GF-D8 (cell line): ENCODE data around the gene PDE4B.
"Not testable (repeated sequence)": the region's sequence is repeated elsewhere in the genome, so short reads cannot be mapped to it uniquely, and the experiment has no call there.

ENCODE experiments used
- DNase-seq: peaks from one replicate; lab custom pipeline; 2025; lab: John Stamatoyannopoulos, UW

PDE4B gene

GRCh38 chr1:65814752-65815151 is 22.1 kb downstream of the PDE4B start:
- DNase-seq: no peak

GRCh38 chr1:65817891-65818290 is 25.2 kb downstream of the PDE4B start:
- DNase-seq: no peak

GRCh38 chr1:65818966-65819365 is 26.3 kb downstream of the PDE4B start:
- DNase-seq: no peak

- no peak for DNase-seq
Measured at GRCh38 chr1:65820983-65821382, 28.3 kb downstream of the PDE4B start.

- DNase-seq: no peak
Measured at GRCh38 chr1:65821386-65821785, 28.7 kb downstream of the PDE4B start.

- no peak for DNase-seq
Measured at GRCh38 chr1:65824103-65824502, 31.4 kb downstream of the PDE4B start.

GRCh38 chr1:65825741-65826140 is 33.0 kb downstream of the PDE4B start:
- no peak for DNase-seq

- no peak for DNase-seq
Measured at GRCh38 chr1:65826782-65827181, 34.1 kb downstream of the PDE4B start.

GRCh38 chr1:65827346-65827745 is 34.7 kb downstream of the PDE4B start:
- no peak for DNase-seq

GRCh38 chr1:65830306-65830705 is 37.6 kb downstream of the PDE4B start:
- no peak for DNase-seq

- DNase-seq: no peak
Measured at GRCh38 chr1:65832296-65832695, 39.6 kb downstream of the PDE4B start.

- DNase-seq: no peak
Measured at GRCh38 chr1:65836686-65837085, 44.0 kb downstream of the PDE4B start.

GRCh38 chr1:65840683-65841082 is 48.0 kb downstream of the PDE4B start:
- DNase-seq: no peak

GRCh38 chr1:65844296-65844695 is 51.6 kb downstream of the PDE4B start:
- DNase-seq: no peak

- no peak for DNase-seq
Measured at GRCh38 chr1:65844821-65845534, 52.3 kb downstream of the PDE4B start.

- peak; percentile 57 for DNase-seq
Measured at GRCh38 chr1:65845535-65846060, 52.9 kb downstream of the PDE4B start.

- no peak for DNase-seq
Measured at GRCh38 chr1:65846866-65847265, 54.2 kb downstream of the PDE4B start.

- no peak for DNase-seq
Measured at GRCh38 chr1:65850281-65850680, 57.6 kb downstream of the PDE4B start.

- DNase-seq: not testable (repeated sequence)
Measured at GRCh38 chr1:65856591-65856990, 63.9 kb downstream of the PDE4B start.

- DNase-seq: no peak
Measured at GRCh38 chr1:65866439-65866838, 73.7 kb downstream of the PDE4B start.

- no peak for DNase-seq
Measured at GRCh38 chr1:65872301-65872700, 79.6 kb downstream of the PDE4B start.

GRCh38 chr1:65878342-65878741 is 85.6 kb downstream of the PDE4B start:
- not testable (repeated sequence) for DNase-seq

GRCh38 chr1:65880611-65881010 is 87.9 kb downstream of the PDE4B start:
- no peak for DNase-seq

- DNase-seq: no peak
Measured at GRCh38 chr1:65881067-65881594, 88.4 kb downstream of the PDE4B start.
